Adipocyte (in vitro differentiated cells): ENCODE results near the gene RAD51.
"Not testable (repeated sequence)": the region's sequence is repeated elsewhere in the genome, so short reads cannot be mapped to it uniquely, and the experiment has no call there.

Experiments used
- DNase-seq: peaks from one replicate; pipeline ENCODE4 v3.0.0-alpha.2; 2015; ENCODE audit warnings: low read depth
- H3K27me3 ChIP-seq: replicated peaks from 2 replicates; pipeline ENCODE4 v1.7.0; 2013; ENCODE audit warnings: mild to moderate bottlenecking, low read length, moderate library complexity; ENCODE audit not compliant: control insufficient read depth, insufficient read depth
- H3K36me3 ChIP-seq: 2 replicates; pipeline ENCODE4 v1.7.0; 2013; ENCODE audit warnings: low read length, mild to moderate bottlenecking, moderate library complexity; ENCODE audit not compliant: control insufficient read depth, insufficient read depth, severe bottlenecking
- H3K4me1 ChIP-seq: 2 replicates; pipeline ENCODE4 v1.7.0; 2013; ENCODE audit warnings: mild to moderate bottlenecking, low read length, moderate library complexity; ENCODE audit not compliant: control insufficient read depth, insufficient read depth
- H3K4me3 ChIP-seq: 2 replicates; pipeline ENCODE4 v1.7.0; 2013; ENCODE audit warnings: mild to moderate bottlenecking, low read length, moderate library complexity
- H3K9ac ChIP-seq: 2 replicates; pipeline ENCODE4 v1.7.0; 2013; ENCODE audit warnings: mild to moderate bottlenecking, low read length, moderate library complexity
- H3K9me3 ChIP-seq: 2 replicates; pipeline ENCODE4 v1.7.0; 2013; ENCODE audit warnings: mild to moderate bottlenecking, low read length, moderate library complexity; ENCODE audit not compliant: control insufficient read depth

The RAD51 gene

GRCh38 chr15:40694688-40695468 is at the start of gene RAD51:
Gene RAD51 (plus strand): TSS chr15:40695174. CDS start chr15:40698759, 3,585 bp downstream.
- peak; percentile 99 for DNase-seq
- H3K4me1 ChIP-seq: peaks cover 10% of the 10 kb centered on the region
- H3K9ac ChIP-seq: peak within 1 kb of the TSS; percentile 97
- H3K9me3 ChIP-seq: no peaks in the 10 kb centered on the region
- no peaks in the 10 kb centered on the region for H3K27me3 ChIP-seq
- peaks cover 3% of the 10 kb centered on the region for H3K36me3 ChIP-seq
- peak within 1 kb of the TSS; percentile 99 for H3K4me3 ChIP-seq

- no peaks in the 10 kb centered on the region for H3K36me3 ChIP-seq
- no peaks in the 10 kb centered on the region for H3K4me1 ChIP-seq
- no peak for DNase-seq
- H3K4me3 ChIP-seq: no peak overlapping the region
- H3K9me3 ChIP-seq: no peaks in the 10 kb centered on the region
- H3K27me3 ChIP-seq: no peaks in the 10 kb centered on the region
- no peak overlapping the region for H3K9ac ChIP-seq
Observed at GRCh38 chr15:40647523-40647922, 47.5 kb upstream of the RAD51 start.

GRCh38 chr15:40650479-40650878 is 44.5 kb upstream of the RAD51 start:
- H3K4me1 ChIP-seq: no peaks in the 10 kb centered on the region
- no peak overlapping the region for H3K4me3 ChIP-seq
- H3K9me3 ChIP-seq: no peaks in the 10 kb centered on the region
- H3K27me3 ChIP-seq: no peaks in the 10 kb centered on the region
- H3K9ac ChIP-seq: no peak overlapping the region
- DNase-seq: no peak
- no peaks in the 10 kb centered on the region for H3K36me3 ChIP-seq

GRCh38 chr15:40660686-40661085 is 34.3 kb upstream of the RAD51 start:
- H3K36me3 ChIP-seq: no peaks in the 10 kb centered on the region
- DNase-seq: no peak
- H3K9me3 ChIP-seq: no peaks in the 10 kb centered on the region
- no peak overlapping the region for H3K9ac ChIP-seq
- H3K4me1 ChIP-seq: no peaks in the 10 kb centered on the region
- no peaks in the 10 kb centered on the region for H3K27me3 ChIP-seq
- H3K4me3 ChIP-seq: no peak overlapping the region

GRCh38 chr15:40664909-40665308 is 30.1 kb upstream of the RAD51 start:
- H3K9ac ChIP-seq: no peak overlapping the region
- H3K36me3 ChIP-seq: no peaks in the 10 kb centered on the region
- H3K4me3 ChIP-seq: no peak overlapping the region
- H3K9me3 ChIP-seq: no peaks in the 10 kb centered on the region
- DNase-seq: no peak
- H3K4me1 ChIP-seq: no peaks in the 10 kb centered on the region
- H3K27me3 ChIP-seq: no peaks in the 10 kb centered on the region

- H3K4me1 ChIP-seq, H3K4me3 ChIP-seq, H3K36me3 ChIP-seq, H3K27me3 ChIP-seq, DNase-seq, H3K9ac ChIP-seq, H3K9me3 ChIP-seq: not testable (repeated sequence)
Observed at GRCh38 chr15:40676290-40676689, 18.7 kb upstream of the RAD51 start.

GRCh38 chr15:40676906-40677305 is 18.1 kb upstream of the RAD51 start:
- not testable (repeated sequence) for DNase-seq, H3K4me1 ChIP-seq, H3K9me3 ChIP-seq, H3K36me3 ChIP-seq, H3K27me3 ChIP-seq, H3K9ac ChIP-seq, H3K4me3 ChIP-seq

- no peaks in the 10 kb centered on the region for H3K27me3 ChIP-seq
- H3K9me3 ChIP-seq: no peaks in the 10 kb centered on the region
- no peaks in the 10 kb centered on the region for H3K36me3 ChIP-seq
- no peak for DNase-seq
- H3K4me3 ChIP-seq: no peak overlapping the region
- H3K4me1 ChIP-seq: peaks cover 4% of the 10 kb centered on the region
- no peak overlapping the region for H3K9ac ChIP-seq
Observed at GRCh38 chr15:40680151-40680550, 14.8 kb upstream of the RAD51 start.

- not testable (repeated sequence) for H3K9ac ChIP-seq, DNase-seq, H3K27me3 ChIP-seq, H3K4me1 ChIP-seq, H3K36me3 ChIP-seq, H3K9me3 ChIP-seq, H3K4me3 ChIP-seq
Observed at GRCh38 chr15:40680959-40681358, 14.0 kb upstream of the RAD51 start.

- no peaks in the 10 kb centered on the region for H3K36me3 ChIP-seq
- H3K9me3 ChIP-seq: no peaks in the 10 kb centered on the region
- H3K27me3 ChIP-seq: no peaks in the 10 kb centered on the region
- no peak overlapping the region for H3K9ac ChIP-seq
- DNase-seq: no peak
- peaks cover 5% of the 10 kb centered on the region for H3K4me1 ChIP-seq
- H3K4me3 ChIP-seq: no peak overlapping the region
Observed at GRCh38 chr15:40684381-40684780, 10.6 kb upstream of the RAD51 start.

- Histone ChIP-seq H3K9ac (no peak overlapping the region), H3K36me3 (no peaks in the 10 kb centered on the region), H3K4me3 (no peak overlapping the region), H3K9me3 (no peaks in the 10 kb centered on the region), H3K27me3 (no peaks in the 10 kb centered on the region), H3K4me1 (peaks cover 5% of the 10 kb centered on the region)
- no peak for DNase-seq
Observed at GRCh38 chr15:40685376-40685775, 9.6 kb upstream of the RAD51 start.
